GM10266 (cell line): Measurements from ENCODE around the gene RASL11B.
"Not testable (repeated sequence)": the region's sequence is repeated elsewhere in the genome, so short reads cannot be mapped to it uniquely, and the experiment has no call there.

Experiments used
- DNase-seq: peaks from one replicate; pipeline ENCODE4 v3.0.0; 2012; ENCODE audit errors: extremely low spot score
- CTCF ChIP-seq: IDR thresholded peaks from 2 replicates; pipeline ENCODE4 v1.5.1; 2012; ENCODE audit warnings: mild to moderate bottlenecking, low read depth; ENCODE audit not compliant: control insufficient read depth, insufficient read depth; ENCODE audit errors: missing control alignments

The RASL11B gene

GRCh38 chr4:52824603-52825459 is 37.3 kb upstream of the RASL11B start:
- TF ChIP-seq CTCF: no peak
- no peak for DNase-seq

GRCh38 chr4:52825460-52826090 is 36.5 kb upstream of the RASL11B start:
- no peak for TF ChIP-seq CTCF
- DNase-seq: no peak

GRCh38 chr4:52833941-52834525 is 28.1 kb upstream of the RASL11B start:
- DNase-seq: no peak
- TF ChIP-seq CTCF: no peak

- not testable (repeated sequence) for DNase-seq
Measured at GRCh38 chr4:52834641-52835456, 27.3 kb upstream of the RASL11B start.

- DNase-seq: no peak
Measured at GRCh38 chr4:52836120-52836519, 26.0 kb upstream of the RASL11B start.

GRCh38 chr4:52836678-52837077 is 25.4 kb upstream of the RASL11B start:
- no peak for DNase-seq

More at GRCh38 chr4:52836120-52836519, 26.0 kb upstream of the RASL11B start:
- no peak for TF ChIP-seq CTCF

More at GRCh38 chr4:52836678-52837077, 25.4 kb upstream of the RASL11B start:
- TF ChIP-seq CTCF: no peak
